Prostate gland (tissue), 2 donors: ENCODE data around the gene DNAH8.

Source experiments
- CTCF ChIP-seq, 4 experiments: fragments of 200-600 bp in 2 of 4; fragments of 450-650 bp in 2 of 4; sonication (generic) in 2 of 4; IDR thresholded peaks; 1 replicate in 3 of 4; 2 replicates in 1 of 4; pipeline ENCODE4 v1.5.1; 2016 to 2019; ENCODE audit warnings: antibody characterized with exemption in 4 of 4, mild to moderate bottlenecking in 2 of 4, moderate library complexity in 2 of 4
- POLR2A ChIP-seq: fragments of 450-650 bp; IDR thresholded peaks from one replicate; pipeline ENCODE4 v1.6.1; 2016; ENCODE audit warnings: antibody characterized with exemption, mild to moderate bottlenecking

GRCh38 chr6:38873001-38873400 is 157.9 kb downstream of the DNAH8 start:
- TF ChIP-seq POLR2A (no peak), CTCF (IDR thresholded peaks at IDR 0.05) (no peak)
